GM12874 (cell line): ENCODE results near the gene PCBP2.

Source experiments
- CTCF ChIP-seq: IDR thresholded peaks from 2 replicates; pipeline ENCODE4 v1.5.1; 2011; ENCODE audit warnings: low read depth, mild to moderate bottlenecking, control low read depth, low read length, moderate library complexity; ENCODE audit not compliant: insufficient read depth

The PCBP2 gene

GRCh38 chr12:53441040-53441833 lies 10.7 kb upstream of the PCBP2 start, which contains the start of gene PRR13:
TSS of gene PRR13 (plus strand) at chr12:53441734. CDS start at chr12:53442715, 981 bp downstream.
- TF ChIP-seq CTCF = no peak

DNA sequence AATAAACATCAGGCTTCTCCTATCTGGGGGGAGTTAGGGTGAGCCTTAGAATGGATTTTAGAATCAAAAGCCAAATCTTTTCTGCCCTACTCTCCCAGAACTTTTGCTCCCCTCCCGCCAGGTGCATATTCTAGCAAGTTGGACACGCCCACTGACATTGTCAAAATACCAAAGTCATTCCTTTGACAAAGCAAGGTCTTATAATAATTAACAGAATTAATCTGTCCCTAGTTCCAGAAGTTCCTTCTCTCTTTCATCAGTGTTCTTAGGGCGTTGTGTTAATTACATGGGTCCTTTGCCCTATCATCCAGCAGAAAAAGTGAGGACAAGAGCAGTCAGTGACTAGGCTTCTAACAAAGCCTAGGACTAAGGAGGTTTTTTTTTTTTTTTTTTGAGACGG lies 7.9 kb upstream of the PCBP2 start:
- no peak for TF ChIP-seq CTCF

- no peak for TF ChIP-seq CTCF
These were observed 966 bp upstream of the PCBP2 start for GRCh38 chr12:53450936-53451335.

DNA sequence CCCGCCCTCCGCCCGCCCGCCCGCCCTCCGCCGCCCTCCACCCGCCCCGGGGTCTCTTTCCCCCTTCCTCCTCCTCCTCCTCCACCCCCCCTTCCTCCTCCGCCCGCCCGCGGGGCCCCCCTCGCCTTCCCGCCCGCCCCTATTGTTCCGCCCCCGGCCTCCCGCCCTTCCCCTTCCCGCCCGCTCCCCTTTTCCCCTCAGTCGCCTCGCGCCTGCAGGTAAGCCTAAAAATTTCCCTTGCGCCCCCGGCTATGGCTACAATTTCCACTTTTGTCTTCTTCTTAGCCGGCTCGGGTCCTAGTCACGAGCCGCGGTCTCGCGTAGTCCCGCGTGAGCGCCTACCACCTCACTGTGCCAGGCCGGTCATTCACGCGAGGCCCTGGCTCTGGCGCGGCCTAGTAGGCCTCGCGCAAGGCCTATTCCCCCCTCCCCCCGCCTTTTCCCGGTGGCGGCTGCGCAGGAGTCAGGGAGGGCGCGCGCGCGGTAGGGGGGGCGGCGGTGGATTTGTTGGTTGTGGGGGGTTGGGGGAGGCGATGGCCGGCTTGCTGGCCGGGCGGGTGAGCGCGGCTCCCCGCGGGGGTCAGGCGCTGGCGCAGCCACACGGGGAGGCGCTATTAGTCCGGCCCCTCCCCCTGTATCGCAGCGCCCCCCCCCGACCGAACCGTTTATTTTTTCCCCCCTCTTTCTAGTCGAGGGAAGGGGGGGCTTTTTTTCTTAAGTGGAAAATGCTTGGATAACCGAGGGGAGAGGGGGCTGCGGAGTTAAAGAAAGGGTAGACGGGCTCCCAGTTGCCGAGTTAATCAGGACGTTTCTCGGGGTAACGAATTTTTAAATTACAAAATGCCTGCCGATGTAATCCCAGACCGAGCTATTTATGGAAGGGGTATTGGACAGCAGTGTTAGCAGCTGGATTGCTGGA lies 516 bp downstream of the PCBP2 start:
- TF ChIP-seq CTCF = peak; percentile 41

DNA sequence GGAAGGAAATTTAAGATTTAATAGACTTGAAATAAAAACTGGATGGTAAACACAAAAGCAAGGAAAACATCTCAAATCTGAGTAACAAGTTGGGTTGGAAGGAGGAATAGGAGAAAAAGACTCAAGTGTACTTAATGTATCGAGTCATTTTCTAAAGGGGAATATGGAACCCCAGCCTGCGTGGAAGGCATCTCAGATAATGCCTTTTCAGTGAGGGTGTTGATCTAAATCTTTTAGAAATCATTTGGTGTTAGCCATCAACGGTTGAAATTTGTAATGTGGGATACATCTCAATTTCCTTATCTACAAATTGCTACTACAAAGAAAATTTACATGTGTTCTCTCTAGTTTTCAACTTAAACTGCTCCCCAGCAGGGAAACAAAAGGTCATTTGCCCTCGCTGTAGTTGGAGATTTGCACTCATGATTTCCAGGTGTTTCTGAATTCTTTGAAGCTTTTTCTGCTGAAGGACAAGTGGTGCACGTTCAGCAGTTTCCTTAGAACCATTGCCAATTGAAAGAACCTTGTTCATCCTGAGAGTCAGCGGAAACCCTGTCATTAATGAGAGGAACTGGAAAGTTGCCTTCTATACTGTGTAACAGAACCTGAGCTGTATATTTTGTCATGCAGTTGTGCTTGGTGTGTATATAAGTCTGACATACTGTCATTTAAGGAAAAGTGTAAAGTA lies 2.2 kb downstream of the PCBP2 start:
- no peak for TF ChIP-seq CTCF

DNA sequence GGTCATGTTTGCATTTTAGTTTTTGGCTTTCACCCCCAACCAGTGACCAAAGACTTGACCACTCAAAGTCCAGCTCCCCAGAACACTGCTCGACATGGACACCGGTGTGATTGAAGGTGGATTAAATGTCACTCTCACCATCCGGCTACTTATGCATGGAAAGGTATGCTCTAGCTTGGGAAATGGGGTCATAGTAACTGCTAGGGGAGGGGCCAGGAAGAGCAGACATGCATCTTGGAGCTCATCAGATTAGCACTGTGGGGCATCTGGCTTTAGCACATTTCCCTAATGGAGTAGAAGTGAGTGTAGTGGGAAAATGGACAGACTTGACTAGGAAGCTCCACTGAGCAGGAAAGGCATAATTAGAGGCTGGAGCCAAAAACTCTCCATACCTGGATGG lies 2.8 kb downstream of the PCBP2 start:
- no peak for TF ChIP-seq CTCF

DNA sequence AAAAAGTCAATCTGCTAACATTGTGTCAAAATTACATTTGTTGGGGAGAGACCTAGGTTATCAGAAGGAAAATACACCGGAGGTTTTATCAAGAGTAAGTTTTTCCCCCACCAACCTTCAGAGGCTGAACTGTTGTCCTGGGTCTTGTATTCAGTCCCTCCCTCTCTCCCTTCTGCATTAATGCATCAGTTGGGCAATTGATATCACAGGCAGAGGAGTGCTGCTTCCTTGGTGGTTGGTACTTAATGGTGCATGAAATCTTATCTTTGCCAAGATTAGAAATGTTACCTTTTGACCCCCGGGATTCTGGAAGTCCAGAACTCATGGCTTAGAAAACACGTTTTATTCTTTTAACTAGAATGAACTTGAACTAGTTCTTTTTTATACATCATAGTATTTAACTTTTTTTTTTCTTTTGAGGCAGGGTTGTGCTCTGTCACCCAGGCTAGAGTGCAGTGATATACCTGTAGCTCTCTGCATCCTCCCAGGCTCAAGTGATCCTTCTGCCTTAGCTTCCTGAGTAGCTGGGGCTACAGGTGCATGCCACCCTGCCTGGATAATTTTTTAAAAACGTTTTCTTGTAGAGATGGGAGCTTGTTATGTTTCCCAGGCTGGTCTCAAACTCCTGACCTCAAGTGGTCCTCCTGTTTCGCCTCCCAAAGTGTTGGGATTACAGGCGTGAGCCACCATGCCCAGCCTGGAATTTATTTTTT lies 4.9 kb downstream of the PCBP2 start:
- TF ChIP-seq CTCF = no peak
